Heart left ventricle (tissue), 16 donors: ENCODE measurements around the gene GAREM1. TPM values are rescaled to one million over a fixed set of nuclear protein-coding genes. Genes with fewer than 3 reads are reported as not detected.

ENCODE experiments used
- ATAC-seq, 4 donors: fragments of 200-7000 bp; cut with Tn5 transposase; one replicate each; pipeline ENCODE4 v1.9.1; 2020 to 2022; ENCODE audit warnings: moderate library complexity in 4 of 4, mild to moderate bottlenecking in 3 of 4, moderate number of reproducible peaks in 1 of 4
- DNase-seq, 5 donors: peaks; one replicate each; pipeline ENCODE4 v3.0.0-alpha.2; 2020
- H3K27ac ChIP-seq, 12 donors: fragments of 200-600 bp; sonication (generic) in 4 of 12; one replicate each; pipeline versions ENCODE4 v1.5.0 to v1.8.0; 2016 to 2022; ENCODE audit warnings: mild to moderate bottlenecking in 2 of 12
- H3K27me3 ChIP-seq, 9 donors: fragments of 200-600 bp; sonication (generic) in 2 of 9; one replicate each; pipeline versions ENCODE4 v1.5.1 to v1.8.0; 2016 to 2022; ENCODE audit warnings: mild to moderate bottlenecking in 3 of 9
- H3K36me3 ChIP-seq, 9 donors: fragments of 200-600 bp; sonication (generic) in 2 of 9; one replicate each; pipeline versions ENCODE4 v1.5.0 to v1.8.0; 2018 to 2022; ENCODE audit warnings: mild to moderate bottlenecking in 2 of 9
- H3K4me1 ChIP-seq, 12 donors: fragments of 200-600 bp; sonication (generic) in 4 of 12; one replicate each; pipeline versions ENCODE4 v1.5.0 to v1.8.0; 2016 to 2022; ENCODE audit warnings: mild to moderate bottlenecking in 3 of 12
- H3K4me3 ChIP-seq, 12 donors: fragments of 200-600 bp; sonication (generic) in 4 of 12; one replicate each; pipeline versions ENCODE4 v1.5.0 to v1.8.0; 2017 to 2022; ENCODE audit warnings: mild to moderate bottlenecking in 9 of 12, moderate library complexity in 4 of 12
- H3K9me3 ChIP-seq, 12 donors: fragments of 200-600 bp; sonication (generic) in 4 of 12; one replicate each; pipeline versions ENCODE4 v1.5.0 to v1.8.0; 2016 to 2022; ENCODE audit warnings: mild to moderate bottlenecking in 1 of 12
- POLR2A ChIP-seq, 2 donors: fragments of 450-650 bp; IDR thresholded peaks; one replicate each; pipeline ENCODE4 v1.6.1; 2017; ENCODE audit warnings: antibody characterized with exemption in 2 of 2, mild to moderate bottlenecking in 2 of 2, moderate library complexity in 2 of 2
- WGBS, 4 donors: extraction: QIAGEN DNeasy Blood & Tissue Kit in 2 of 4; methylation state at CpG; one replicate each; pipeline versions ENCODE4 v1.1.5 to v1.1.7; 2013 to 2018; 5-methylcytosine and 5-hydroxymethylcytosine counted together
- intact Hi-C, 10 donors: fragments of 100-400 bp; cut with DNase I; formaldehyde crosslinking; loops; one replicate each; pipeline versions ENCODE4 v1.11.1 to v1.14.2; 2022
- polyA plus RNA-seq, 2 donors: library from polyadenylated mRNA; stranded (reverse); fragments of 200-250 nt; gene quantifications; one replicate each; pipeline ENCODE4 v1.2.3, GENCODE V29; 2013
- total RNA-seq, 9 donors: library from RNA; depleted of rRNA in 2 of 9; stranded (reverse); fragments of >200 nt in 2 of 9; fragmentation: NEBNext Ultra II Directional in 3 of 9; extraction: Animal tissue kit (Norgen Biotek cat#: 25700) in 3 of 9; gene quantifications; one replicate each; pipeline versions ENCODE4 v1.1.0 to v1.2.4, GENCODE V29; 2016 to 2023
- TF ChIP-seq, protein P1 (sequence below), 12 donors: fragments of 200-600 bp; sonication (generic) in 4 of 12; IDR thresholded peaks; one replicate each; pipeline versions ENCODE4 v1.5.0 to v1.8.0; 2018 to 2022; ENCODE audit warnings: antibody characterized with exemption in 12 of 12, mild to moderate bottlenecking in 5 of 12
- donor health status: ischemic (EF 13 %, LVEDD 7.1; RV severe dilation, severe dysfunction).
- donor health status: healthy with polysubstance abuse.
- donor health status: DM: no; HTN: yes; CAD: no.
- donor health status: DM: no; HTN: no; CAD: no.
- donor health status: ischemic (EF 25% LVEDD 6.9; RV normal size, moderate dysfunction).
- donor health status: ischemic (EF 25% LVEDD 5.7; RV mildly dilated, moderate dysfunction).
- donor health status: healthy.
- donor health status: DM: yes; HTN: yes; CAD: no.
- donor health status: ischemic (EF 35%, LVEDD 5.7; RV mildly dilated, moderate dysfunction).
- donor health status: nonischemic (EF 11% LVEDD 7.7; RV severe dilation, severe dysfunction).
- donor health status: DM: yes; HTN: yes; CAD: no.
- donor health status: PGD.
- donor health status: ischemic (EF 29% LVEDD 5.4; RV normal size, mild dysfunction).
- donor health status: nonischemic (EF 23%, LVEDD 6.1; RV moderate dilation, normal function).

GAREM1 gene
- total and polyA plus RNA-seq, 11 donors: 1.8 to 28.8 (median 13.0) TPM

- no peak overlapping the region for H3K27ac ChIP-seq
- no peaks in the 10 kb centered on the region for H3K27me3 ChIP-seq
- H3K4me1 ChIP-seq: peaks cover 0 to 34% (median 11%) of the 10 kb centered on the region in 12 donors
- intact Hi-C loops: loop anchor here in 2 of 10 donors (10.0 kb wide), 1 partner anchor 126 kb away; no protein-coding TSS in a partner anchor
- DNase-seq (no peak), ATAC-seq (peak in 1 of 4 donors; percentile 9)
- H3K36me3 ChIP-seq: no peaks in the 10 kb centered on the region
- TF ChIP-seq POLR2A (IDR thresholded peaks at IDR 0.05): no peak
- TF ChIP-seq, protein P1, sequence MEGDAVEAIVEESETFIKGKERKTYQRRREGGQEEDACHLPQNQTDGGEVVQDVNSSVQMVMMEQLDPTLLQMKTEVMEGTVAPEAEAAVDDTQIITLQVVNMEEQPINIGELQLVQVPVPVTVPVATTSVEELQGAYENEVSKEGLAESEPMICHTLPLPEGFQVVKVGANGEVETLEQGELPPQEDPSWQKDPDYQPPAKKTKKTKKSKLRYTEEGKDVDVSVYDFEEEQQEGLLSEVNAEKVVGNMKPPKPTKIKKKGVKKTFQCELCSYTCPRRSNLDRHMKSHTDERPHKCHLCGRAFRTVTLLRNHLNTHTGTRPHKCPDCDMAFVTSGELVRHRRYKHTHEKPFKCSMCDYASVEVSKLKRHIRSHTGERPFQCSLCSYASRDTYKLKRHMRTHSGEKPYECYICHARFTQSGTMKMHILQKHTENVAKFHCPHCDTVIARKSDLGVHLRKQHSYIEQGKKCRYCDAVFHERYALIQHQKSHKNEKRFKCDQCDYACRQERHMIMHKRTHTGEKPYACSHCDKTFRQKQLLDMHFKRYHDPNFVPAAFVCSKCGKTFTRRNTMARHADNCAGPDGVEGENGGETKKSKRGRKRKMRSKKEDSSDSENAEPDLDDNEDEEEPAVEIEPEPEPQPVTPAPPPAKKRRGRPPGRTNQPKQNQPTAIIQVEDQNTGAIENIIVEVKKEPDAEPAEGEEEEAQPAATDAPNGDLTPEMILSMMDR (IDR thresholded peaks at IDR 0.05): no peak
- 38 to 55% (median 52%) methylated on average over 2 of the region's 2 CpGs for WGBS, 4 donors
- peaks cover 0 to 3% (median 0%) of the 10 kb centered on the region in 12 donors for H3K9me3 ChIP-seq
- H3K4me3 ChIP-seq: no peak overlapping the region
Measured at GRCh38 chr18:32339045-32339444, 131.6 kb downstream of the GAREM1 start.

- TF ChIP-seq POLR2A (IDR thresholded peaks at IDR 0.05): no peak
- TF ChIP-seq, protein P1 (IDR thresholded peaks at IDR 0.05): no peak
- H3K36me3 ChIP-seq: no peaks in the 10 kb centered on the region
- peaks cover 0 to 3% (median 0%) of the 10 kb centered on the region in 12 donors for H3K9me3 ChIP-seq
- H3K4me3 ChIP-seq: no peak overlapping the region
- H3K27me3 ChIP-seq: no peaks in the 10 kb centered on the region
- WGBS, 4 donors: 76 to 83% (median 82%) methylated on average over 8 of the region's 8 CpGs
- H3K27ac ChIP-seq: no peak overlapping the region
- DNase-seq (no peak), ATAC-seq (no peak)
- intact Hi-C loops: loop anchor here in 2 of 10 donors (10.0 kb wide), 1 partner anchor 127 kb away; no protein-coding TSS in a partner anchor
- peaks cover 0 to 36% (median 8%) of the 10 kb centered on the region in 12 donors for H3K4me1 ChIP-seq
Measured at GRCh38 chr18:32337821-32338220, 132.9 kb downstream of the GAREM1 start.

- ATAC-seq (no peak), DNase-seq (no peak)
- Histone ChIP-seq H3K27me3 (no peaks in the 10 kb centered on the region), H3K4me3 (no peak overlapping the region), H3K27ac (no peak overlapping the region), H3K9me3 (peaks cover 0 to 3% (median 0%) of the 10 kb centered on the region in 12 donors), H3K36me3 (no peaks in the 10 kb centered on the region), H3K4me1 (peaks cover 0 to 41% (median 8%) of the 10 kb centered on the region in 12 donors)
- WGBS, 4 donors: 94 to 95% (median 94%) methylated on average over 7 of the region's 7 CpGs
- TF ChIP-seq, protein P1 (IDR thresholded peaks at IDR 0.05): no peak
- TF ChIP-seq POLR2A (IDR thresholded peaks at IDR 0.05): no peak
- intact Hi-C loops: loop anchor here in 2 of 10 donors (10.0 kb wide), 1 partner anchor 127 kb away; no protein-coding TSS in a partner anchor
Measured at GRCh38 chr18:32337347-32337746, 133.3 kb downstream of the GAREM1 start.

DNA sequence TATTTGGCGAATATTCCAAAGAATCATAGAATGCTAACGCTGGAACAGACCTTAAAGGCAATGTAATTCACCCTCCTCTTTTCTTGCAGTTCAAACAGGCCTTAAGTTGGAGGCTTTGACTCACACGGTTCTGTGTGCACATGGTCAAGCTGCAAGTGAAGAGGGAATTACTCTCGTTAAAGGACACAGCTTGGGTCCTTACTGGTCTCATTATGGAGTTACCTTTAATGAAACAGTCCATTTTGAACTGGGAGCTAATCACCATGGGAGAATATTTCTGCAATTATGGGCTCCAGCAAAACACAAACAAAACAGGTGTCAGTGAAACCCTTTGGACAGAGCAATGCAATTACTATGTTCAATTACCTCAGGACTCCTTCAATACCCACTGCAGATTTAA, 135.5 kb downstream of the GAREM1 start:
- DNase-seq (no peak), ATAC-seq (no peak)
- no peak overlapping the region for H3K4me3 ChIP-seq
- no peaks in the 10 kb centered on the region for H3K36me3 ChIP-seq
- intact Hi-C loops: loop anchor here in 2 of 10 donors (10.0 kb wide), 1 partner anchor 130 kb away; no protein-coding TSS in a partner anchor
- TF ChIP-seq POLR2A (IDR thresholded peaks at IDR 0.05): no peak
- TF ChIP-seq, protein P1 (IDR thresholded peaks at IDR 0.05): no peak
- H3K27me3 ChIP-seq: no peaks in the 10 kb centered on the region
- WGBS, 4 donors: 70 to 80% (median 76%) methylated on average over 4 of the region's 4 CpGs
- H3K4me1 ChIP-seq: peaks cover 0 to 43% (median 8%) of the 10 kb centered on the region in 12 donors
- H3K9me3 ChIP-seq: no peaks in the 10 kb centered on the region
- no peak overlapping the region for H3K27ac ChIP-seq
